Fibroblast of skin of left biceps (primary cell): Measurements from ENCODE around the gene SLX4.
"Not testable (repeated sequence)": the region's sequence is repeated elsewhere in the genome, so short reads cannot be mapped to it uniquely, and the experiment has no call there.

ENCODE experiments used
- DNase-seq, 2 experiments: peaks; one replicate each; pipeline ENCODE4 v3.0.0-alpha.2; 2013; ENCODE audit warnings: low read depth in 2 of 2

The SLX4 gene, protein sequence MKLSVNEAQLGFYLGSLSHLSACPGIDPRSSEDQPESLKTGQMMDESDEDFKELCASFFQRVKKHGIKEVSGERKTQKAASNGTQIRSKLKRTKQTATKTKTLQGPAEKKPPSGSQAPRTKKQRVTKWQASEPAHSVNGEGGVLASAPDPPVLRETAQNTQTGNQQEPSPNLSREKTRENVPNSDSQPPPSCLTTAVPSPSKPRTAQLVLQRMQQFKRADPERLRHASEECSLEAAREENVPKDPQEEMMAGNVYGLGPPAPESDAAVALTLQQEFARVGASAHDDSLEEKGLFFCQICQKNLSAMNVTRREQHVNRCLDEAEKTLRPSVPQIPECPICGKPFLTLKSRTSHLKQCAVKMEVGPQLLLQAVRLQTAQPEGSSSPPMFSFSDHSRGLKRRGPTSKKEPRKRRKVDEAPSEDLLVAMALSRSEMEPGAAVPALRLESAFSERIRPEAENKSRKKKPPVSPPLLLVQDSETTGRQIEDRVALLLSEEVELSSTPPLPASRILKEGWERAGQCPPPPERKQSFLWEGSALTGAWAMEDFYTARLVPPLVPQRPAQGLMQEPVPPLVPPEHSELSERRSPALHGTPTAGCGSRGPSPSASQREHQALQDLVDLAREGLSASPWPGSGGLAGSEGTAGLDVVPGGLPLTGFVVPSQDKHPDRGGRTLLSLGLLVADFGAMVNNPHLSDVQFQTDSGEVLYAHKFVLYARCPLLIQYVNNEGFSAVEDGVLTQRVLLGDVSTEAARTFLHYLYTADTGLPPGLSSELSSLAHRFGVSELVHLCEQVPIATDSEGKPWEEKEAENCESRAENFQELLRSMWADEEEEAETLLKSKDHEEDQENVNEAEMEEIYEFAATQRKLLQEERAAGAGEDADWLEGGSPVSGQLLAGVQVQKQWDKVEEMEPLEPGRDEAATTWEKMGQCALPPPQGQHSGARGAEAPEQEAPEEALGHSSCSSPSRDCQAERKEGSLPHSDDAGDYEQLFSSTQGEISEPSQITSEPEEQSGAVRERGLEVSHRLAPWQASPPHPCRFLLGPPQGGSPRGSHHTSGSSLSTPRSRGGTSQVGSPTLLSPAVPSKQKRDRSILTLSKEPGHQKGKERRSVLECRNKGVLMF (N-terminal part only)

GRCh38 chr16:3611146-3611975 is at the start of gene SLX4:
Gene SLX4 (minus strand): TSS chr16:3611606. CDS start chr16:3608964, 2,642 bp downstream.
- peak; percentile 75 to 77 for DNase-seq

- peak; percentile 25 to 32 for DNase-seq
Measured at GRCh38 chr16:3659251-3659650, 47.8 kb upstream of the SLX4 start.

- no peak for DNase-seq
Measured at GRCh38 chr16:3656491-3657468, 45.4 kb upstream of the SLX4 start.

DNA sequence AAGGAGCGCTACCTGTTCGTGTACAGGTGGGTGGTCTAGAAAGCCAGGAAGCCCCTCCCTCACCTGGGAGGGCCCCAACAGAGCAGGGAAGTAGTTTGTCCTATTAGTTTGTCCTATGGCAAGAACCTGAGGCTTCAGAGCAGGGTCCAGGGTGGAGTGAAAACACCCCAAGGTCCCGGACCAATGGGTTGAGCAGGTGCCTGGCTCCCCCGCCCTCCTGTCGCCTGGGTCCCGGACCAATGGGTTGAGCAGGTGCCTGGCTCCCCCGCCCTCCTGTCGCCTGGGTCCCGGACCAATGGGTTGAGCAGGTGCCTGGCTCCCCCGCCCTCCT is 44.7 kb upstream of the SLX4 start:
- DNase-seq, result not testable (repeated sequence)

DNA sequence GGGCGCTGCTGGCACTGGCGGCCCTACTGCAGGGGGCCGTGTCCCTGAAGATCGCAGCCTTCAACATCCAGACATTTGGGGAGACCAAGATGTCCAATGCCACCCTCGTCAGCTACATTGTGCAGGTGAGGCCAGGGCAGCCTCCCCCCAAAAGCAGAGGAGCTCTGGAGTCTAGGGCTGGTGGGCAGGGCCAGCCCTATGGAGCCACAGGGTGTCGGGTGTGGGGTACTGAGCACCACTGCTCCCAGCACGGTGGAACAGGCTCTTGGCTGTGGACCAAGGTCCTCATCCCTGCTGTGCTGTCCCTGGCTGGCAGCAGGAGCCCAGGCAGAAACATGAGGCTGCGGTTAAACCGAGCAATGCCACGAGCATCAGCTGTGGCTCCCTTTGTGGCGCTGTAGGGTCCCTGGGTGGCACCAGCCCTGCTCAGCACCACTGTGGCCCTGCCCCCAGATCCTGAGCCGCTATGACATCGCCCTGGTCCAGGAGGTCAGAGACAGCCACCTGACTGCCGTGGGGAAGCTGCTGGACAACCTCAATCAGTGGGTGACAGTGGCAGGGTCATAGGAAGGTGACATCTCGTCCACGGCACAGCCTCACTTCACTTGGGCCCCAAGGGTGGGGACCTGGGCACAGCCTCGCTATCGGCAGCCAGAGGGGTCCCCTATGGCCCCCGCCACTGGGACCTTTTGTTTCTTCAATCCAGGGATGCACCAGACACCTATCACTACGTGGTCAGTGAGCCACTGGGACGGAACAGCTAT is 44.2 kb upstream of the SLX4 start:
- no peak for DNase-seq

GRCh38 chr16:3655030-3655395 is 43.6 kb upstream of the SLX4 start:
- no peak for DNase-seq

DNA sequence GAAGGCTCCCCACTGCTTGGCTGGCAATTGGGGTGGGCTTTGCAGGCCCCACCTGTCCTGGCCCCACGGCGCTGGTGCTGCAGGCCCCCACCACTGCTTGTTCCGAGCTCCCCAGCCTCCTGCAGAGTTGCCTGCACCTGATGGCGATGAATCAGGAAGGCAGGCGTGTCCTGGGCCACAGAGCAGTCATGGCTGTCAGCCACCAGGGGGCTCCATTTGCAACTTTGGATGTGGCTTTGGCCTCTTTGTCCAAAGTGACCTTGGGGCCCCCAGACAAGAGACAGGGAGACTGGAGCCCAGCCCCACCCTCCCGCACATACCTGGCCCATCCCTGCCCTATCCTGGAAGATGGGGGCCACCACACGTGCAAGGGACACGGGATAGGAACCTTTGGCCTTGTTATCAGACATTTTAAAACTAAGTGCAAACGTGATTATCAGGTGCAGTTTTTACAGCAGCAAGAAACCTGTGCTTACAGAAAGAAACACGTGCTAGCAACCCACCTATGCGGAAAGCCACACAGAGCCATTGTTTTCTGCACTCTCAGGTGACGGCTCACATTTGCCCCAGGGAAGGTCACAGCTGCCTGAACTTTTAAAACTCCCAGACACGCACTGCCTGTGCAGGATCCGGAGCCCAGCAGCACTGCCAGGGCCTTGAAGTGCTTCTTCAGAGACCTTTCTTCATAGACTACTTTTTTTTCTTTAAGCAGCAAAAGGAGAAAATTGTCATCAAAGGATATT is 43.0 kb upstream of the SLX4 start, which contains the start of gene DNASE1:
DNASE1 (plus strand) TSS at position 443 of the 743 bp plus-strand sequence. CDS start 683 bp downstream, outside the sequence.
- no peak for DNase-seq

GRCh38 chr16:3652373-3653195 is 41.2 kb upstream of the SLX4 start:
- no peak for DNase-seq

DNA sequence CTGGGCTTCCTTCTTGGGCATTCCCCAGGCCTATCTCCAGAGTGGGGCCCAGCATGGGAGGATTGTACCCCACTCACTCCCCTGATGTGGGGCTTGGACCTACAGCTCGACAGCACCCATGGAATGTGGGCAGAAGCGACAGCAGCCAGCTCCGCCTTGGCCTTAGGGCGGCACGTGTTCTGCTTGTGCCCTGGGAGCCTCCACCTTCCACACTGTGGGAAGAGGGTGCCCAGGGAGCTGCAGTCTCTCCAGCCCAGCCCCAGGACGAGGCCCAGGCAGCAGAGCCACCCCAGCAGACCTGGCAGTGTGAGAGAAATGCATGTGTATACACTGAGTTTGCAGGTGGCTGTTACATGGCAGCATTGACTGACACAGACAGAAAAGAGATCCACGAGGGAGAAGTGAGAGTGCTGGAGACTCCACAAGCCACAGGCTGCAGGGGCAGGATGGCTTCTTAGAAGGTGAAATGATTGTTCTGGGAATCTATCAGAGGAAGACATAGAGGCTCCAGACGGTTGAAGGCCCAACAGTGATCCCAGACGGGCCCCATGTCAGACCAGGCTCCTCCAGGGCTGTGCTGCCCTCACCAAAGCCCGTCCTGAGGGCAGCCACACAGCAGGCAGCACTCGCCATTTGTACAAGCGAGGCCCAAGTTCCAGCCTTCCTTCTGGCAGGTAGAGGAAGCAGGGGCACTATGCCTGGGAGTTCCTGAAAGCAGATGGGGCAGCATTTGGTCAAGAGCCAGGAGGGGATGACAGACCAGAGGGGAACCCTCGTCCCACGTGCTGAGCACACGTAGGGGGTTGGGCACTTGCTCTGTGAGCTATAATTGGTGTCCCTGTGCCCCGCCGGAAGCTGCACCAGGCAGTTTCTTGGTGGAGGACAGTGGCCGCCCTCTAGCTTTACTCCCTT is 40.3 kb upstream of the SLX4 start:
- DNase-seq, result no peak

GRCh38 chr16:3650631-3651265 is 39.3 kb upstream of the SLX4 start:
- no peak for DNase-seq

DNA sequence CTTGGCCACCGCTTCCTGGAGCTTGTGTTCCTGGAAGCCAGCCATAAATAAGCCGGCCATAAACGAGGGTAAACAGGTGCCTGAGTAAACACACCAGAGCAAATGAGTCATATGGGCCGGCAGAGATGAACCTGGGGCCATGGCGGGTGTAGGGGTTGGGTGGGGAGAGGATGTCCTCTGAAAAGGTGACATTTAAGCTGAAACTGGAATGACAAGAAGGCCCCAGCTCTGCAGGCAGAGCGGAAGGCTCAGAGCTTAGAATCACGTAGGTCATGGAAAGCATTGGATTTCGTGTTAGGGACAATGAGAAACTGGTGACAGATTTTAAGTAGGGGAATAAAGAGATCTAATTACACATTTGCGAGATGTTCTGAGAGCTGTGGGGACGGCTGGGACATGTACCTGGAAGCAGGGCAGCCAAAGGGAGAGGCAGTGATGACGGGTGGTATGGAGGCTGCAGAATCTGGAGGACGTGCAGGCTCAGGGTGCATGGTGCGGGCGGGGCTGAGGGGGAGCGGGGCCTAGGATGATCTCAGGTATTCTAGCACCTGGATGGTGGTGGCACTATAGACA is 35.0 kb upstream of the SLX4 start:
- no peak for DNase-seq

DNA sequence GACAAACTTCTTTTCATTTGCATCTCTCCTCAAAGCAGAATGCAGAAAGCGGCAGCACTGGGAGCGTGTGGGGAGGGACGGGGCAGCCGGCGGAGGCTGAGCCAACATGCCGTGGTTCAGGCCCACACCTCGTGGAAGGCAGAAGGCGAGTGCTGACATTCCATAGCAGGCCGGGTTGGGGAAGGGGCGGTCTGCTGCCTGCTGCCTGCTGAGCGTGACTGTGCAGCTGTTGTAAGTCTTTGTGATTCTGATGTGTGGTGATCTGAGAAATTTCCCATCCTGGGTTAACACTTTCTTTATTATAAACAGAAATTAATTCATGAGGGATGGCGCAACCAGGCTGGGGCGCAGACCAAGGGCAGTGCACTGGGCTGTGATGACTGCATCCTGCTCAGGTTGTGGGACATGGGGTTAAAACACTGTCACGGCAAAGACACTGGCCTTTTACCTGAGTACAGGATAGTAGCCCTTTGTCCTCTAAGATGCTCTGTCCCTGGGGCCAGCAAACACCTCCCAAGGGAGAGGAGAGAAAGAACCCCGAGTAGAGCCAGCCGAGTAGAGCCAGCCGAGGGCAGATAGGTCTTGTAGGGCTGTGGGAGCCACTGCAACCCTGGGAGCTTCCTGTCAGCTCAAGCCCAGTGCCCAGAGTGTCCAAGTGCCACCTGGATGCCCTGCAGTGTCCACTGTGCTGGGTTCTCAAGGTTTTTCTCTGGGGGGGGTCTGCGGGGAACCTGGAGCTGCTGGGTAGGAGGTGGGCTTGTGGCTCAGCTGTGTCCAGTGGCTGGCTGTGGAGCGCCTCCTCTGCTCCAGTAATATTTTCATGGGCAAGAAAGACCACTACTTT is 34.3 kb upstream of the SLX4 start:
- DNase-seq, result peak; percentile 15 to 26

GRCh38 chr16:3645108-3645503 is 33.7 kb upstream of the SLX4 start:
- no peak for DNase-seq

DNA sequence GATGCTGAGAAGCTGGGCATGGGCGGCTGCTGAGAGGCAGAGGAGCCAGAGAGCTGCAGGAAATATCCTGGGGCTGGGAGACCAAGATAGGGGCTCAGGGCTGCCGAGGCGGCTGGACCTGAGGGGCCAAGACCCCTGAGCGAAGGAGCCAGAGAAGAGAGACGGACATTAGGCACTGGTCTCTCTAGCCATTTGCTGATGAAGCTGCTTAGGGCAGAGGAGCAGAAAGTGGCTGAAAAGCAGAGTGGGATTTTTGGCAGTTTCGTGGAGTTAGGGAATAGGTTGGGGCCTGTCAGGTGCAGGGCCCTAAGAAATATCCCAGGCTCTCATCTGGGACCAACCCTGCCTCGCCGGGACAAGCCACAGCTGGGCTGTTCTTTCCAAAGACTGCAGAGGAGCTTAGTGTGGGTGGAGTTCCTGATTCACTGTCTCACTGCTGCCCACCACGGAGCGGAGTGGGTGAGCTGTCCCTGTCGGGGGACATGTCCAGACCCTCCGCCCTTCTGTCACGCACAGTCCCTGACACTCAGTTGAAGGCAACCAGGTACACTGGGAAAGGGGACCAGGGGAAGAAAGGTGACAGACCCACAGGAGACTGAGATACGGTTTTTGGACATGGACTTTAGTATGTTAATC is 31.8 kb upstream of the SLX4 start:
- no peak for DNase-seq
